ENCODE results near the gene PLXNB3. TPM values are rescaled to one million over a fixed set of nuclear protein-coding genes. Genes with fewer than 3 reads are reported as not detected.

The PLXNB3 gene
- total RNA-seq, 1 donor from 2014 or later = 99.1 TPM

GRCh38 chrX:153770601-153771414 lies 6.8 kb downstream of the PLXNB3 start:
- H3K36me3 ChIP-seq = peaks cover 5 to 21% of the 10 kb centered on the region in 2 donors
- H3K4me1 ChIP-seq = peaks cover 0 to under 1% of the 10 kb centered on the region in 2 donors
- no peak overlapping the region for H3K4me3 ChIP-seq
- DNase-seq (ENCODE audit: low spot score in 2 of 2) = no peak
- no peaks in the 10 kb centered on the region for H3K9me3 ChIP-seq
- no peak for TF ChIP-seq CTCF (IDR thresholded peaks at IDR 0.05)
- no peaks in the 10 kb centered on the region for H3K27me3 ChIP-seq
- no peak overlapping the region for H3K27ac ChIP-seq
- intact Hi-C loops (cut with DNase I) = no loop called here

- intact Hi-C loops (cut with DNase I) = no loop called here
- DNase-seq (ENCODE audit: low spot score in 2 of 2) = no peak
- no peak for TF ChIP-seq CTCF (IDR thresholded peaks at IDR 0.05)
- no peak overlapping the region for H3K4me3 ChIP-seq
- H3K9me3 ChIP-seq = no peaks in the 10 kb centered on the region
- H3K36me3 ChIP-seq = peaks cover 5 to 21% of the 10 kb centered on the region in 2 donors
- H3K27me3 ChIP-seq = no peaks in the 10 kb centered on the region
- H3K4me1 ChIP-seq = no peaks in the 10 kb centered on the region
- no peak overlapping the region for H3K27ac ChIP-seq
Observed at GRCh38 chrX:153771415-153772315, 7.6 kb downstream of the PLXNB3 start.

- H3K36me3 ChIP-seq = peaks cover 5 to 21% of the 10 kb centered on the region in 2 donors
- no peak for TF ChIP-seq CTCF (IDR thresholded peaks at IDR 0.05)
- no peak overlapping the region for H3K4me3 ChIP-seq
- no peak overlapping the region for H3K27ac ChIP-seq
- H3K27me3 ChIP-seq = no peaks in the 10 kb centered on the region
- intact Hi-C loops (cut with DNase I) = no loop called here
- no peaks in the 10 kb centered on the region for H3K4me1 ChIP-seq
- no peaks in the 10 kb centered on the region for H3K9me3 ChIP-seq
- no peak for DNase-seq (ENCODE audit: low spot score in 2 of 2)
Observed at GRCh38 chrX:153772316-153773217, 8.5 kb downstream of the PLXNB3 start.

GRCh38 chrX:153773218-153773611 lies 9.2 kb downstream of the PLXNB3 start:
- intact Hi-C loops (cut with DNase I) = no loop called here
- TF ChIP-seq CTCF (IDR thresholded peaks at IDR 0.05) = no peak
- H3K27ac ChIP-seq = no peak overlapping the region
- H3K36me3 ChIP-seq = peaks cover 5 to 21% of the 10 kb centered on the region in 2 donors
- no peaks in the 10 kb centered on the region for H3K4me1 ChIP-seq
- no peaks in the 10 kb centered on the region for H3K27me3 ChIP-seq
- H3K9me3 ChIP-seq = no peaks in the 10 kb centered on the region
- no peak for DNase-seq (ENCODE audit: low spot score in 2 of 2)
- H3K4me3 ChIP-seq = no peak overlapping the region
